Kidney (tissue), 14 donors: Measurements from ENCODE around the gene INSC. TPM values are rescaled to one million over a fixed set of nuclear protein-coding genes. Genes with fewer than 3 reads are reported as not detected.

ENCODE experiments used
- DNase-seq, 5 donors: peaks; one replicate each; pipeline ENCODE4 v3.0.0-alpha.2; 2013 to 2020
- FAIRE-seq: peaks from 2 replicates; lab custom pipeline; 2012; peaks lifted over from hg19 to GRCh38; lab: Jason Lieb, UNC
- H3K27ac ChIP-seq, 2 donors: one replicate each; pipeline ENCODE4 v1.7.0; 2013; ENCODE audit warnings: low read depth in 2 of 2, low read length in 2 of 2, inconsistent platforms in 1 of 2
- H3K27me3 ChIP-seq: one replicate; pipeline ENCODE4 v1.7.1; 2013; ENCODE audit warnings: low read length, inconsistent platforms; ENCODE audit not compliant: control insufficient read depth, insufficient read depth
- H3K36me3 ChIP-seq, 3 donors: one replicate each; pipeline versions ENCODE4 v1.7.0 to v1.7.1; 2013; ENCODE audit warnings: low read length in 3 of 3, control low read depth in 1 of 3, inconsistent platforms in 1 of 3; ENCODE audit not compliant: insufficient read depth in 3 of 3, control insufficient read depth in 2 of 3
- H3K4me1 ChIP-seq, 3 donors: one replicate each; pipeline versions ENCODE4 v1.7.0 to v1.7.1; 2013; ENCODE audit warnings: low read length in 3 of 3, inconsistent platforms in 1 of 3, low read depth in 1 of 3; ENCODE audit not compliant: control insufficient read depth in 2 of 3, insufficient read depth in 2 of 3
- H3K4me3 ChIP-seq, 3 donors: one replicate each; pipeline versions ENCODE4 v1.7.0 to v1.8.1; 2013; ENCODE audit warnings: low read length in 3 of 3, control low read depth in 1 of 3, inconsistent platforms in 1 of 3
- H3K9ac ChIP-seq, 3 donors: one replicate each; pipeline versions ENCODE4 v1.7.0 to v1.7.1; 2013; ENCODE audit warnings: low read length in 3 of 3, control low read depth in 1 of 3, inconsistent platforms in 1 of 3
- H3K9me3 ChIP-seq, 3 donors: one replicate each; pipeline versions ENCODE4 v1.7.0 to v1.7.1; 2013; ENCODE audit warnings: low read length in 3 of 3, control low read depth in 1 of 3, inconsistent platforms in 1 of 3; ENCODE audit not compliant: control insufficient read depth in 2 of 3, insufficient read depth in 1 of 3
- CTCF ChIP-seq: IDR thresholded peaks from 3 replicates; pipeline ENCODE4 v1.5.1; 2012; ENCODE audit warnings: mild to moderate bottlenecking, moderate library complexity, borderline replicate concordance; ENCODE audit not compliant: insufficient read depth; ENCODE audit errors: extremely low read depth
- intact Hi-C: fragments of 100-400 bp; cut with DNase I; formaldehyde crosslinking; loops from one replicate; pipeline ENCODE4 v1.11.1; 2022
- polyA plus RNA-seq: library from polyadenylated mRNA; stranded (reverse); fragments of 350-450 nt; fragmentation: Illumina TruSeq; extraction: RNeasy Lipid Tissue Mini Kit (QIAGEN cat#74804); gene quantifications from one replicate; pipeline ENCODE4 v1.2.3, GENCODE V29; 2014; ENCODE audit warnings: low read depth, low replicate concordance; ENCODE audit not compliant: insufficient read depth
- total RNA-seq: library from RNA; stranded (reverse); fragmentation: NEBNext Ultra II Directional; extraction: Animal tissue kit (Norgen Biotek cat#: 25700); gene quantifications from one replicate; pipeline ENCODE4 v1.2.1, GENCODE V29; 2021
- donor health status: control.
- donor health status: control.
- donor health status: control.
- donor health status: control.
- donor health status: control.
- donor health status: DM: yes; HTN: yes; CAD: no.
- donor health status: Normal renal cell carcinoma (clear cell type).

INSC gene
- total and polyA plus RNA-seq, 2 donors from 2014 or later = 0.41 to 1.3 TPM

GRCh38 chr11:15176646-15177163 lies 62.0 kb downstream of the INSC start:
- Histone ChIP-seq H3K9ac (no peak overlapping the region), H3K9me3 (no peaks in the 10 kb centered on the region), H3K27ac (no peak overlapping the region), H3K27me3 (no peaks in the 10 kb centered on the region), H3K36me3 (no peaks in the 10 kb centered on the region), H3K4me1 (peaks cover 0 to 4% (median 0%) of the 10 kb centered on the region in 3 donors), H3K4me3 (no peak overlapping the region)
- no peak for TF ChIP-seq CTCF
- DNase-seq (no peak), FAIRE-seq (no peak)
- intact Hi-C loops = no loop called here

GRCh38 chr11:15177491-15177890 lies 62.8 kb downstream of the INSC start:
- Histone ChIP-seq H3K4me1 (peaks cover 0 to 4% (median 0%) of the 10 kb centered on the region in 3 donors), H3K27ac (no peak overlapping the region), H3K27me3 (no peaks in the 10 kb centered on the region), H3K9ac (no peak overlapping the region), H3K4me3 (no peak overlapping the region), H3K36me3 (no peaks in the 10 kb centered on the region), H3K9me3 (no peaks in the 10 kb centered on the region)
- no peak for FAIRE-seq
- intact Hi-C loops = no loop called here
- no peak for TF ChIP-seq CTCF
- DNase-seq = peak in 1 of 5 donors; percentile 25

- peaks cover 0 to 4% (median 0%) of the 10 kb centered on the region in 3 donors for H3K4me1 ChIP-seq
- H3K27me3 ChIP-seq = no peaks in the 10 kb centered on the region
- no peak for TF ChIP-seq CTCF
- H3K36me3 ChIP-seq = no peaks in the 10 kb centered on the region
- H3K4me3 ChIP-seq = no peak overlapping the region
- no peak overlapping the region for H3K9ac ChIP-seq
- no peaks in the 10 kb centered on the region for H3K9me3 ChIP-seq
- no peak for DNase-seq
- no peak for FAIRE-seq
- H3K27ac ChIP-seq = no peak overlapping the region
- intact Hi-C loops = no loop called here
These were observed 63.5 kb downstream of the INSC start for GRCh38 chr11:15178214-15178613.

- no peak for DNase-seq
- no peaks in the 10 kb centered on the region for H3K27me3 ChIP-seq
- no peak overlapping the region for H3K9ac ChIP-seq
- H3K4me3 ChIP-seq = no peak overlapping the region
- FAIRE-seq = no peak
- H3K36me3 ChIP-seq = no peaks in the 10 kb centered on the region
- TF ChIP-seq CTCF = no peak
- H3K9me3 ChIP-seq = no peaks in the 10 kb centered on the region
- H3K4me1 ChIP-seq = peaks cover 0 to 4% (median 0%) of the 10 kb centered on the region in 3 donors
- no peak overlapping the region for H3K27ac ChIP-seq
- intact Hi-C loops = no loop called here
These were observed 64.4 kb downstream of the INSC start for GRCh38 chr11:15179167-15179566.
